RWPE2 (cell line): ENCODE results near the gene FNBP1L.

Experiments
- ATAC-seq: fragments of 200-7000 bp; cut with Tn5 transposase; 3 replicates; pipeline ENCODE4 v1.9.1; 2021; ENCODE audit warnings: low read depth
- DNase-seq: peaks from one replicate; pipeline ENCODE4 v3.0.0-alpha.2; 2020; ENCODE audit warnings: low spot score
- H3K27ac ChIP-seq: fragments of 450-650 bp; 2 replicates; pipeline ENCODE4 v1.5.1; 2017; ENCODE audit warnings: mild to moderate bottlenecking; ENCODE audit not compliant: poor library complexity, severe bottlenecking
- H3K27me3 ChIP-seq: fragments of 250-450 bp; sonication (Bioruptor Pico); 2 replicates; pipeline ENCODE4 v1.5.1; 2021; ENCODE audit warnings: mild to moderate bottlenecking, moderate library complexity; ENCODE audit not compliant: insufficient read depth, poor library complexity, severe bottlenecking
- H3K36me3 ChIP-seq: fragments of 250-450 bp; sonication (Bioruptor Pico); 2 replicates; pipeline ENCODE4 v1.5.1; 2020; ENCODE audit warnings: low read depth, mild to moderate bottlenecking, moderate library complexity
- H3K4me1 ChIP-seq: fragments of 250-450 bp; sonication (Bioruptor Pico); 2 replicates; pipeline ENCODE4 v1.5.1; 2021; ENCODE audit warnings: mild to moderate bottlenecking, moderate library complexity; ENCODE audit not compliant: insufficient read depth, poor library complexity, severe bottlenecking
- H3K4me3 ChIP-seq: fragments of 250-450 bp; sonication (Bioruptor Pico); 2 replicates; pipeline ENCODE4 v1.5.1; 2021; ENCODE audit warnings: mild to moderate bottlenecking, moderate library complexity; ENCODE audit not compliant: severe bottlenecking
- H3K9me3 ChIP-seq: fragments of 250-450 bp; sonication (Bioruptor Pico); 2 replicates; pipeline ENCODE4 v1.5.1; 2021; ENCODE audit warnings: mild to moderate bottlenecking, moderate library complexity; ENCODE audit not compliant: severe bottlenecking
- TF ChIP-seq, protein P1 (sequence below): fragments of 450-650 bp; IDR thresholded peaks from one replicate; pipeline ENCODE4 v1.5.1; 2017; ENCODE audit warnings: mild to moderate bottlenecking, moderate library complexity; ENCODE audit not compliant: poor library complexity, severe bottlenecking

FNBP1L gene

DNA sequence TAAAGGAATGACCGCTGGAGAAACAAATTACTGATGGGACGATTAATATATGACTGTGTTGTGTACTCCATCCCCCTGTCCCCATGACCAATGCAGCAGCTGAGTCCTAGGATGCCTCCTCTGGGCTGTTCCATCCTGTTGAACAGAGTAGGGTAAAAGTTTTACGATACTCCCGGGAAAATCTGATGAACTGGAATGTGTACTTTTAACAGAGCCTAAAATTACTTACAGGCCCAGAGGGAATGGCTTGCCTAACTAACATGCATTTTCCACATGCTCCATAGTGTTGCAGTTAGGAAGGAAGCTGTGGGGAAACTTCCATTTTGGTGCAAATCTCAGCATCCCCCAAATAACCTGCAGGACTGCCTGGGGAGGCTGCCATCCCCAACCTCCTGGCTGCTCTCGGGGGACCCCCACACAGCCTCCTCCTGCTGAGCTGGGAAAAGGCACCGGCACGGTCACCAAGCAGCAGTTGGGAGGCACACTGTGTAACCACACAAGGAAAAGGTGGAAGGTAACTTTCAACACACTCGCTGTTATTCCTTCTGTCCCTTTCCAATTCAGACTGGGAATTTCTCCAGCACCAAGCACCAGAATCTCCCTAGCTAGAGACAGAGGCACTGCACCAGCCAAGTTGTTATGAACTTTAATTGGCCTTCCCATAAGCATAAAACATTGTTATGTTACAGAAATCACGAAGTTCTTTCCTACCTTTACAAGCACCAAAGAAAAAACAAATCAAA is 136.5 kb downstream of the FNBP1L start:
- no peak for DNase-seq
- H3K36me3 ChIP-seq: peaks cover 100% of the 10 kb centered on the region
- ATAC-seq: no peak

DNA sequence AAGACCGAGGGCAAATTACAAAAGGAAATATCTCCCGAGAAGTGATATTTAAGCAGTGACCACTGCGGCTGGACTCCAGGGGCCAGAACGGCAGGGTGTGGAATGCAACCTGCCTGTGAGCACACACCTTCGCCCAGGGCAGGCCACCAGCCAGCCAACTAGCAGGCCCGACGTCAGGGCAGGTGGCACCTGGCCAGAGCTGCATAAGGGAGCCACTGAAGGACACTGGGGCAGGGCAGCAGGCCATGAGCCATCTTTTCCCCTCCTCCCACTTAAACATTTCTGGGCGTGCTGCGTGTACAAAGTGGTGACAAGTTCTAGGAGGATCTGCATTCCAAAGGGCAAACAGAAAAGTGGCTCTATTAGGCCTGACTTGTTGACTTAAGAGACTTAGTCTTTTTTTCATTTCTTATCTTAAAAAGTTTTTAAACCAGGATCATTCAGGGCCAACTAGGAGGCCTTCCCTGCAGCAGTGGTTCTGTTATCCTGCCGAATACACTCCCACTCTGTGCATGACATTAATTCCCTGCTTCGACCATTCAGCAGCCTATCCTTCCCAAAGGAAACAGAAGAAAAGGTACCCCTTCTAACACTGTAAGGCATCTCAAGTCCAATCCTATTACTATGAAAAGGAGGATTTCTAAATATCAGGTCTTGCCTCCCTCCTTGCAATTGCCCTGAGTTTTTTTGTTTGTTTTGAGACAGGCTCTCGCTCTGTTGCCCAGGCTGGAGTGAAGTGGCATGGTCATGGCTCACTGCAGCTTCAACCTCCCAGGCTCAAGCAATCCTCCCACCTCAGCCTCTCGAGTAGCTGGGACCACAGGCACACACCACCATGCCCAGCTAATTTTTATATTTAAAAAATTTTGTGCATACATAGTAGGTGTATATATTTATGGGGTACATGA is 137.4 kb downstream of the FNBP1L start:
- TF ChIP-seq, protein P1, sequence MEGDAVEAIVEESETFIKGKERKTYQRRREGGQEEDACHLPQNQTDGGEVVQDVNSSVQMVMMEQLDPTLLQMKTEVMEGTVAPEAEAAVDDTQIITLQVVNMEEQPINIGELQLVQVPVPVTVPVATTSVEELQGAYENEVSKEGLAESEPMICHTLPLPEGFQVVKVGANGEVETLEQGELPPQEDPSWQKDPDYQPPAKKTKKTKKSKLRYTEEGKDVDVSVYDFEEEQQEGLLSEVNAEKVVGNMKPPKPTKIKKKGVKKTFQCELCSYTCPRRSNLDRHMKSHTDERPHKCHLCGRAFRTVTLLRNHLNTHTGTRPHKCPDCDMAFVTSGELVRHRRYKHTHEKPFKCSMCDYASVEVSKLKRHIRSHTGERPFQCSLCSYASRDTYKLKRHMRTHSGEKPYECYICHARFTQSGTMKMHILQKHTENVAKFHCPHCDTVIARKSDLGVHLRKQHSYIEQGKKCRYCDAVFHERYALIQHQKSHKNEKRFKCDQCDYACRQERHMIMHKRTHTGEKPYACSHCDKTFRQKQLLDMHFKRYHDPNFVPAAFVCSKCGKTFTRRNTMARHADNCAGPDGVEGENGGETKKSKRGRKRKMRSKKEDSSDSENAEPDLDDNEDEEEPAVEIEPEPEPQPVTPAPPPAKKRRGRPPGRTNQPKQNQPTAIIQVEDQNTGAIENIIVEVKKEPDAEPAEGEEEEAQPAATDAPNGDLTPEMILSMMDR: no peak
- Histone ChIP-seq H3K27me3 (no peaks in the 10 kb centered on the region), H3K36me3 (peaks cover 100% of the 10 kb centered on the region), H3K27ac (peak overlapping the region; percentile 61), H3K4me1 (peaks cover 29% of the 10 kb centered on the region), H3K4me3 (no peak overlapping the region), H3K9me3 (no peaks in the 10 kb centered on the region)
- DNase-seq: peak; percentile 80
- peak; percentile 70 for ATAC-seq

More for the DNA sequence above, 136.5 kb downstream of the FNBP1L start:
- Histone ChIP-seq H3K4me1 (peaks cover 26% of the 10 kb centered on the region), H3K9me3 (no peaks in the 10 kb centered on the region), H3K4me3 (no peak overlapping the region), H3K27me3 (no peaks in the 10 kb centered on the region), H3K27ac (peak overlapping the region; percentile 61)
- TF ChIP-seq, protein P1: no peak

DNA sequence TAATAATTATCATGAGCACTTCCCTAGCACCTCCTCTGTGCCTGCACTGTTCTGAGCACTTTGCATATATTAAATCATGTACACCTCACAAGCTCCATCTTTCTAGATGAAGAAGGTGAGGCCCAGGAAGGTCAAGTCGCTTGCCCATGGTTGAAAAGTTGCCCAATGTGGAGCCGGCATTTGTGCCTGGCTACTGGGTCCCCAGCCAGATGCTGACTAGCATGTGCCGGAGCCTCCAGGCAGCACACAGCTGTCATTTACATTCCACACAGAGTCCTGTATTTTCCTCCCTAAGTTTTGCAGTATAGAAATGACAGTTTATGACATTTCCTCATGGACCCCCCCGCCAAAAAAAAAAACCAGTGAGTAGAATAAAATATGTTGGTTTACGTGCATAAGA is 139.4 kb downstream of the FNBP1L start:
- TF ChIP-seq, protein P1: no peak
- peaks cover 44% of the 10 kb centered on the region for H3K4me1 ChIP-seq
- H3K27ac ChIP-seq: peak overlapping the region; percentile 61
- H3K27me3 ChIP-seq: no peaks in the 10 kb centered on the region
- DNase-seq (no peak), ATAC-seq (no peak)
- no peaks in the 10 kb centered on the region for H3K9me3 ChIP-seq
- H3K36me3 ChIP-seq: peaks cover 100% of the 10 kb centered on the region
- H3K4me3 ChIP-seq: no peak overlapping the region

DNA sequence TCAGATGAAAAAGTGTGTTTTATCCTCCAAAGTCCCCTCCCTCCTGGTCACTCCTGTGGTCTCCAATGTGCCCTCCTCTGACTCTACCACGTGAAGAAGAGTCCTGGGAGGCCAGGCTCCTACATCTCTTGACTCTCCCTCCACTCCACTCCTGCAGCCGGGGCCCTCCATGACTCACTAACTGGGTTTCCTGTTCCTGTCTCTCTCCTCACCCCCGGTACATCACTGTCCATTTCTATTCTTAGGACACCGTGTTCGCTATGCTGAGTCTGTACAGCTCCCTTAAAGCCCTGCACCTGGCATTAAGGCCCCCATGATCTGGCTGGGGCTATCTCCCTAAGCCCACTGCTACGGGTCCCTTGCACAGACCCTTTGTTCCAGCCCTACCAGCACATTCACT is 140.3 kb downstream of the FNBP1L start:
- Histone ChIP-seq H3K27me3 (no peaks in the 10 kb centered on the region), H3K9me3 (no peaks in the 10 kb centered on the region), H3K27ac (peak overlapping the region; percentile 61), H3K4me1 (peaks cover 52% of the 10 kb centered on the region), H3K36me3 (peaks cover 97% of the 10 kb centered on the region), H3K4me3 (no peak overlapping the region)
- ATAC-seq (0 out of 3 replicates have a peak, but pooled peaks have one; percentile 6), DNase-seq (no peak)
- TF ChIP-seq, protein P1: no peak
